GM19023 (cell line): Measurements from ENCODE around the gene ERICH6B.

Experiments used
- ATAC-seq: cut with Tn5 transposase; IDR thresholded peaks from one replicate; pipeline ENCODE4 v1.9.1; 2021; ENCODE audit warnings: mild to moderate bottlenecking, moderate library complexity; ENCODE audit not compliant: unreplicated experiment

The ERICH6B gene

GRCh38 chr13:45508776-45509175 lies 106.8 kb downstream of the ERICH6B start:
- no peak for ATAC-seq

- no peak for ATAC-seq
Observed at GRCh38 chr13:45506811-45507210, 108.7 kb downstream of the ERICH6B start.

- no peak for ATAC-seq
Observed at GRCh38 chr13:45503658-45504057, 111.9 kb downstream of the ERICH6B start.

GRCh38 chr13:45501175-45501526 lies 114.4 kb downstream of the ERICH6B start:
- no peak for ATAC-seq

- no peak for ATAC-seq
Observed at GRCh38 chr13:45500492-45501174, 114.9 kb downstream of the ERICH6B start.

- ATAC-seq: no peak
Observed at GRCh38 chr13:45496942-45497341, 118.6 kb downstream of the ERICH6B start.

- no peak for ATAC-seq
Observed at GRCh38 chr13:45492538-45492937, 123.0 kb downstream of the ERICH6B start.
